ENCODE results near the gene UBE2D1.

Gene UBE2D1

GRCh38 chr10:58384544-58384998, 49.8 kb downstream of the UBE2D1 start:
- Histone ChIP-seq H3K4me3 (ENCODE audit: low read length) (peak overlapping the region; percentile 98), H3K36me3 (ENCODE audit: insufficient read depth, low read length) (peaks cover 33% of the 10 kb centered on the region), H3K9ac (ENCODE audit: low read depth, low read length) (peak overlapping the region; percentile 69), H3K4me1 (ENCODE audit: insufficient read depth, low read length) (peaks cover 11% of the 10 kb centered on the region; the same call in 1 of the 2 replicates), H3K9me3 (ENCODE audit: insufficient read depth, low read depth, low read length) (no peaks in the 10 kb centered on the region), H3K27me3 (ENCODE audit: insufficient read depth, low read length) (no peaks in the 10 kb centered on the region), H3K27ac (ENCODE audit: low read depth, low read length) (peak overlapping the region; percentile 65; the same call in 1 of the 2 replicates)
- WGBS, result 20% methylated on average over 12 of the region's 12 CpGs

- Histone ChIP-seq H3K4me3 (ENCODE audit: low read length) (peak within 1 kb of the TSS; percentile 98), H3K9ac (ENCODE audit: low read depth, low read length) (peak within 1 kb of the TSS; percentile 94), H3K36me3 (ENCODE audit: insufficient read depth, low read length) (peaks cover 39% of the 10 kb centered on the region), H3K9me3 (ENCODE audit: insufficient read depth, low read depth, low read length) (no peaks in the 10 kb centered on the region), H3K27ac (ENCODE audit: low read depth, low read length) (peak within 1 kb of the TSS; percentile 95), H3K27me3 (ENCODE audit: insufficient read depth, low read length) (no peaks in the 10 kb centered on the region), H3K4me1 (ENCODE audit: insufficient read depth, low read length) (peaks cover 11% of the 10 kb centered on the region; the same call in 1 of the 2 replicates)
- under 1% methylated on average over 65 of the region's 65 CpGs for WGBS
These were observed 50.4 kb downstream of the UBE2D1 start, which contains the start of gene TFAM for GRCh38 chr10:58384999-58385783. TSS of gene TFAM (plus strand) at chr10:58385410. CDS start at chr10:58385548, 138 bp downstream.

DNA sequence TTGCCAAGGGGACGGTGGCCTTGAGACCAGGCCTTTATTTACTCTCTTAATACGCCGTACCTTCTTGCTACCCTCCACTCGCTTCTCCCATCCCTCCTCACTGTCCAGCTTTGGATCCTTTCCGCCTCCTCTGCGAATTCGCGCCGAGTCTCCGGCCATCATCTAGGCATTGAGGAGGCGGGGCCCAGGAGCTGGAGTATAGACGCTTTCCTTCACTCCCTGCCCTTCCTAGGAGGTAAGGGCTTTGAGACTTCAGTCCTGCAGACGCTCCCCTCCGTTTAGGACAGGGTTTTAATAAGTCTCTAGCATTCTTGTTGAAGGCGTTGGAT, 50.9 kb downstream of the UBE2D1 start:
- under 1% methylated on average over 15 of the region's 15 CpGs for WGBS
- Histone ChIP-seq H3K36me3 (ENCODE audit: insufficient read depth, low read length) (peaks cover 45% of the 10 kb centered on the region), H3K27ac (ENCODE audit: low read depth, low read length) (peak overlapping the region; percentile 95), H3K4me3 (ENCODE audit: low read length) (peak overlapping the region; percentile 98), H3K4me1 (ENCODE audit: insufficient read depth, low read length) (peaks cover 11% of the 10 kb centered on the region; the same call in 1 of the 2 replicates), H3K9me3 (ENCODE audit: insufficient read depth, low read depth, low read length) (no peaks in the 10 kb centered on the region), H3K9ac (ENCODE audit: low read depth, low read length) (peak overlapping the region; percentile 94), H3K27me3 (ENCODE audit: insufficient read depth, low read length) (no peaks in the 10 kb centered on the region)

- no peak overlapping the region for H3K27ac ChIP-seq (ENCODE audit: low read depth, low read length)
- WGBS, result 100% methylated on average over 2 of the region's 3 CpGs
- peaks cover 76% of the 10 kb centered on the region for H3K36me3 ChIP-seq (ENCODE audit: insufficient read depth, low read length)
These were observed 54.2 kb downstream of the UBE2D1 start for GRCh38 chr10:58389024-58389423.

DNA sequence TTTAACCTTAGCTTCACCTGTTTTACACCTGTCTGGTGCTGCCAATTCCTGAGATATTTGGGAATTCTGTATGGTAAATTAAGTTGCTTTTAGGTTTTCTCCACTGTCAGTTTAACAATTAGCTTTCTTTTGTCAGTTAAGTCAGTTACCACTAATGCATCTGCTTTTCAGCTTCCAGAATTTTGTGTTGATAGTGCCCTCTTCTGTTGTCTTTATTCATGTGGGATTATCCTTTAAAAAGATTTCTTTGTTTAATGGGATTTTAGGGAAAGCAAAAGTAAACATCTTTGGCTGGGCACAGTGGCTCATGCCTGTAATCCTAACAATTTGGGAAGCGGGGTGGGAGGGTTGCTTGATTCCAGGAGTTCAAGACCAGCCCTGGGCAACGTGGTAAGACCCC, 58.5 kb downstream of the UBE2D1 start:
- Histone ChIP-seq H3K9ac (ENCODE audit: low read depth, low read length) (no peak overlapping the region), H3K27ac (ENCODE audit: low read depth, low read length) (no peak overlapping the region), H3K9me3 (ENCODE audit: insufficient read depth, low read depth, low read length) (no peaks in the 10 kb centered on the region), H3K4me3 (ENCODE audit: low read length) (no peak overlapping the region), H3K27me3 (ENCODE audit: insufficient read depth, low read length) (no peaks in the 10 kb centered on the region), H3K4me1 (ENCODE audit: insufficient read depth, low read length) (no peaks in the 10 kb centered on the region), H3K36me3 (ENCODE audit: insufficient read depth, low read length) (peaks cover 99% of the 10 kb centered on the region)
- 95% methylated on average over 2 of the region's 2 CpGs for WGBS

More at GRCh38 chr10:58389024-58389423, 54.2 kb downstream of the UBE2D1 start:
- H3K4me3 ChIP-seq (ENCODE audit: low read length), result no peak overlapping the region
- no peaks in the 10 kb centered on the region for H3K27me3 ChIP-seq (ENCODE audit: insufficient read depth, low read length)
- H3K9ac ChIP-seq (ENCODE audit: low read depth, low read length), result no peak overlapping the region
- peaks cover 11% of the 10 kb centered on the region; the same call in 1 of the 2 replicates for H3K4me1 ChIP-seq (ENCODE audit: insufficient read depth, low read length)
- H3K9me3 ChIP-seq (ENCODE audit: insufficient read depth, low read depth, low read length), result no peaks in the 10 kb centered on the region

DNA sequence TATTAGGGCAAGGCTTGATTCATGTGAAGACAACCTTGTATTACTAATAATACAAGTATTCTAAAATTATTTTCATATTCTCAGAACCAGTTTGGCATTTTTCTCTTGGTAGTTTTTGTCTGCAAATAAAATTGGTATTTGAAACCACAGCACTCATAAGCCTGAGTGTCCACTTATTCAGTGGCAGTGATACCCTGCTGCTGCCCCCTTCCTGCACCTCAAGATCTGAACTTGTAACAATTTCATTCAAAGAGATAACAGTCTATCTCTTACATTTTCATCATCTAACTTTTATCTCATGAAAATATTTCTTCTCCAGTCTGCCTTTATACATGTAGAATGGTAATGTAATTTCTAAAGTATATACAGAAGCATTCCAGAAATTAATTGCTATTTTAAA, 59.7 kb downstream of the UBE2D1 start:
- peaks cover 96% of the 10 kb centered on the region for H3K36me3 ChIP-seq (ENCODE audit: insufficient read depth, low read length)

GRCh38 chr10:58396057-58396456, 61.3 kb downstream of the UBE2D1 start:
- no peaks in the 10 kb centered on the region for H3K9me3 ChIP-seq (ENCODE audit: insufficient read depth, low read depth, low read length)
- H3K27ac ChIP-seq (ENCODE audit: low read depth, low read length), result no peak overlapping the region
- H3K36me3 ChIP-seq (ENCODE audit: insufficient read depth, low read length), result peaks cover 80% of the 10 kb centered on the region
- no peak overlapping the region for H3K9ac ChIP-seq (ENCODE audit: low read depth, low read length)
- no peaks in the 10 kb centered on the region for H3K4me1 ChIP-seq (ENCODE audit: insufficient read depth, low read length)
- H3K27me3 ChIP-seq (ENCODE audit: insufficient read depth, low read length), result no peaks in the 10 kb centered on the region
- H3K4me3 ChIP-seq (ENCODE audit: low read length), result no peak overlapping the region

More for the DNA sequence above, 59.7 kb downstream of the UBE2D1 start:
- Histone ChIP-seq H3K9me3 (ENCODE audit: insufficient read depth, low read depth, low read length) (no peaks in the 10 kb centered on the region), H3K4me1 (ENCODE audit: insufficient read depth, low read length) (no peaks in the 10 kb centered on the region), H3K4me3 (ENCODE audit: low read length) (no peak overlapping the region), H3K27me3 (ENCODE audit: insufficient read depth, low read length) (no peaks in the 10 kb centered on the region), H3K27ac (ENCODE audit: low read depth, low read length) (no peak overlapping the region), H3K9ac (ENCODE audit: low read depth, low read length) (no peak overlapping the region)

- no peaks in the 10 kb centered on the region for H3K27me3 ChIP-seq (ENCODE audit: insufficient read depth, low read length)
- no peaks in the 10 kb centered on the region for H3K4me1 ChIP-seq (ENCODE audit: insufficient read depth, low read length)
- no peak overlapping the region for H3K27ac ChIP-seq (ENCODE audit: low read depth, low read length)
- no peak overlapping the region for H3K9ac ChIP-seq (ENCODE audit: low read depth, low read length)
- H3K9me3 ChIP-seq (ENCODE audit: insufficient read depth, low read depth, low read length), result no peaks in the 10 kb centered on the region
- no peak overlapping the region for H3K4me3 ChIP-seq (ENCODE audit: low read length)
- H3K36me3 ChIP-seq (ENCODE audit: insufficient read depth, low read length), result peaks cover 62% of the 10 kb centered on the region
- WGBS, result 94% methylated on average over 3 of the region's 3 CpGs
These were observed 63.0 kb downstream of the UBE2D1 start for GRCh38 chr10:58397830-58398229.

GRCh38 chr10:58399410-58399809, 64.6 kb downstream of the UBE2D1 start:
- Histone ChIP-seq H3K27ac (ENCODE audit: low read depth, low read length) (no peak overlapping the region), H3K9me3 (ENCODE audit: insufficient read depth, low read depth, low read length) (no peaks in the 10 kb centered on the region), H3K27me3 (ENCODE audit: insufficient read depth, low read length) (no peaks in the 10 kb centered on the region), H3K4me3 (ENCODE audit: low read length) (no peak overlapping the region), H3K36me3 (ENCODE audit: insufficient read depth, low read length) (peaks cover 48% of the 10 kb centered on the region), H3K9ac (ENCODE audit: low read depth, low read length) (no peak overlapping the region), H3K4me1 (ENCODE audit: insufficient read depth, low read length) (no peaks in the 10 kb centered on the region)
- WGBS, result 100% methylated on average over 3 of the region's 4 CpGs

- Histone ChIP-seq H3K36me3 (ENCODE audit: insufficient read depth, low read length) (peaks cover 36% of the 10 kb centered on the region), H3K9me3 (ENCODE audit: insufficient read depth, low read depth, low read length) (no peaks in the 10 kb centered on the region), H3K4me3 (ENCODE audit: low read length) (no peak overlapping the region), H3K4me1 (ENCODE audit: insufficient read depth, low read length) (no peaks in the 10 kb centered on the region), H3K9ac (ENCODE audit: low read depth, low read length) (no peak overlapping the region), H3K27me3 (ENCODE audit: insufficient read depth, low read length) (no peaks in the 10 kb centered on the region), H3K27ac (ENCODE audit: low read depth, low read length) (no peak overlapping the region)
- WGBS, result 91% methylated on average over 1 of the region's 1 CpG
These were observed 65.8 kb downstream of the UBE2D1 start for GRCh38 chr10:58400609-58401008.

- peaks cover 2% of the 10 kb centered on the region; the same call in 1 of the 2 replicates for H3K36me3 ChIP-seq (ENCODE audit: insufficient read depth, low read length)
- 98% methylated on average over 2 of the region's 2 CpGs for WGBS
- H3K27ac ChIP-seq (ENCODE audit: low read depth, low read length), result no peak overlapping the region
- H3K4me3 ChIP-seq (ENCODE audit: low read length), result no peak overlapping the region
- no peak overlapping the region for H3K9ac ChIP-seq (ENCODE audit: low read depth, low read length)
- H3K27me3 ChIP-seq (ENCODE audit: insufficient read depth, low read length), result no peaks in the 10 kb centered on the region
- H3K9me3 ChIP-seq (ENCODE audit: insufficient read depth, low read depth, low read length), result no peaks in the 10 kb centered on the region
- no peaks in the 10 kb centered on the region for H3K4me1 ChIP-seq (ENCODE audit: insufficient read depth, low read length)
These were observed 69.2 kb downstream of the UBE2D1 start for GRCh38 chr10:58404001-58404400.
